ENCODE data around the gene SYT13.

The SYT13 gene

GRCh38 chr11:45279645-45280044, 6.5 kb downstream of the SYT13 start:
- H3K9me3 ChIP-seq (ENCODE audit: low read length) = peaks cover 3% of the 10 kb centered on the region
- no peaks in the 10 kb centered on the region for H3K36me3 ChIP-seq (ENCODE audit: insufficient read depth, low read length)
- peaks cover 21% of the 10 kb centered on the region for H3K27me3 ChIP-seq (ENCODE audit: insufficient read depth, low read length)
- H2AFZ ChIP-seq (ENCODE audit: low read depth, low read length) = no peak overlapping the region
- no peak overlapping the region for H3K4me3 ChIP-seq (ENCODE audit: low read length)
- peaks cover 14% of the 10 kb centered on the region for H3K4me1 ChIP-seq (ENCODE audit: insufficient read depth, low read length)

- no peaks in the 10 kb centered on the region for H3K36me3 ChIP-seq (ENCODE audit: insufficient read depth, low read length)
- peaks cover 14% of the 10 kb centered on the region for H3K4me1 ChIP-seq (ENCODE audit: insufficient read depth, low read length)
- no peak overlapping the region for H2AFZ ChIP-seq (ENCODE audit: low read depth, low read length)
- H3K4me3 ChIP-seq (ENCODE audit: low read length) = no peak overlapping the region
- H3K27me3 ChIP-seq (ENCODE audit: insufficient read depth, low read length) = peaks cover 15% of the 10 kb centered on the region
- H3K9me3 ChIP-seq (ENCODE audit: low read length) = peaks cover 3% of the 10 kb centered on the region
Observed at GRCh38 chr11:45278714-45279113, 7.4 kb downstream of the SYT13 start.

- Histone ChIP-seq H3K36me3 (ENCODE audit: insufficient read depth, low read length) (no peaks in the 10 kb centered on the region), H3K4me3 (ENCODE audit: low read length) (no peak overlapping the region), H3K27me3 (ENCODE audit: insufficient read depth, low read length) (peaks cover 11% of the 10 kb centered on the region), H2AFZ (ENCODE audit: low read depth, low read length) (no peak overlapping the region), H3K9me3 (ENCODE audit: low read length) (peaks cover 3% of the 10 kb centered on the region), H3K4me1 (ENCODE audit: insufficient read depth, low read length) (peaks cover 14% of the 10 kb centered on the region)
Observed at GRCh38 chr11:45275828-45276227, 10.3 kb downstream of the SYT13 start.

GRCh38 chr11:45274206-45274605, 11.9 kb downstream of the SYT13 start:
- Histone ChIP-seq H3K4me1 (ENCODE audit: insufficient read depth, low read length) (peaks cover 13% of the 10 kb centered on the region), H2AFZ (ENCODE audit: low read depth, low read length) (no peak overlapping the region), H3K4me3 (ENCODE audit: low read length) (no peak overlapping the region), H3K36me3 (ENCODE audit: insufficient read depth, low read length) (no peaks in the 10 kb centered on the region), H3K27me3 (ENCODE audit: insufficient read depth, low read length) (peaks cover 12% of the 10 kb centered on the region), H3K9me3 (ENCODE audit: low read length) (no peaks in the 10 kb centered on the region)

GRCh38 chr11:45273509-45273908, 12.6 kb downstream of the SYT13 start:
- no peak overlapping the region for H2AFZ ChIP-seq (ENCODE audit: low read depth, low read length)
- H3K9me3 ChIP-seq (ENCODE audit: low read length) = no peaks in the 10 kb centered on the region
- peaks cover 6% of the 10 kb centered on the region for H3K4me1 ChIP-seq (ENCODE audit: insufficient read depth, low read length)
- H3K4me3 ChIP-seq (ENCODE audit: low read length) = no peak overlapping the region
- no peaks in the 10 kb centered on the region for H3K36me3 ChIP-seq (ENCODE audit: insufficient read depth, low read length)
- H3K27me3 ChIP-seq (ENCODE audit: insufficient read depth, low read length) = peaks cover 12% of the 10 kb centered on the region

GRCh38 chr11:45272701-45273100, 13.4 kb downstream of the SYT13 start:
- H3K4me3 ChIP-seq (ENCODE audit: low read length) = no peak overlapping the region
- no peaks in the 10 kb centered on the region for H3K4me1 ChIP-seq (ENCODE audit: insufficient read depth, low read length)
- H3K36me3 ChIP-seq (ENCODE audit: insufficient read depth, low read length) = no peaks in the 10 kb centered on the region
- H2AFZ ChIP-seq (ENCODE audit: low read depth, low read length) = no peak overlapping the region
- no peaks in the 10 kb centered on the region for H3K9me3 ChIP-seq (ENCODE audit: low read length)
- H3K27me3 ChIP-seq (ENCODE audit: insufficient read depth, low read length) = peaks cover 12% of the 10 kb centered on the region

- no peaks in the 10 kb centered on the region for H3K4me1 ChIP-seq (ENCODE audit: insufficient read depth, low read length)
- no peak overlapping the region for H3K4me3 ChIP-seq (ENCODE audit: low read length)
- peaks cover 12% of the 10 kb centered on the region for H3K27me3 ChIP-seq (ENCODE audit: insufficient read depth, low read length)
- H2AFZ ChIP-seq (ENCODE audit: low read depth, low read length) = no peak overlapping the region
- no peaks in the 10 kb centered on the region for H3K9me3 ChIP-seq (ENCODE audit: low read length)
- no peaks in the 10 kb centered on the region for H3K36me3 ChIP-seq (ENCODE audit: insufficient read depth, low read length)
Observed at GRCh38 chr11:45270946-45271716, 15.0 kb downstream of the SYT13 start.

GRCh38 chr11:45269678-45270077, 16.5 kb downstream of the SYT13 start:
- H3K27me3 ChIP-seq (ENCODE audit: insufficient read depth, low read length) = peaks cover 10% of the 10 kb centered on the region
- H3K4me1 ChIP-seq (ENCODE audit: insufficient read depth, low read length) = no peaks in the 10 kb centered on the region
- no peaks in the 10 kb centered on the region for H3K36me3 ChIP-seq (ENCODE audit: insufficient read depth, low read length)
- H3K9me3 ChIP-seq (ENCODE audit: low read length) = no peaks in the 10 kb centered on the region
- no peak overlapping the region for H2AFZ ChIP-seq (ENCODE audit: low read depth, low read length)
- H3K4me3 ChIP-seq (ENCODE audit: low read length) = no peak overlapping the region

- Histone ChIP-seq H3K27me3 (ENCODE audit: insufficient read depth, low read length) (peaks cover 2% of the 10 kb centered on the region), H3K36me3 (ENCODE audit: insufficient read depth, low read length) (no peaks in the 10 kb centered on the region), H2AFZ (ENCODE audit: low read depth, low read length) (no peak overlapping the region), H3K4me1 (ENCODE audit: insufficient read depth, low read length) (no peaks in the 10 kb centered on the region), H3K9me3 (ENCODE audit: low read length) (no peaks in the 10 kb centered on the region), H3K4me3 (ENCODE audit: low read length) (no peak overlapping the region)
Observed at GRCh38 chr11:45267652-45268299, 18.4 kb downstream of the SYT13 start.

- Histone ChIP-seq H3K4me3 (ENCODE audit: low read length) (no peak overlapping the region), H3K9me3 (ENCODE audit: low read length) (no peaks in the 10 kb centered on the region), H3K4me1 (ENCODE audit: insufficient read depth, low read length) (no peaks in the 10 kb centered on the region), H3K27me3 (ENCODE audit: insufficient read depth, low read length) (peaks cover 2% of the 10 kb centered on the region), H3K36me3 (ENCODE audit: insufficient read depth, low read length) (no peaks in the 10 kb centered on the region), H2AFZ (ENCODE audit: low read depth, low read length) (no peak overlapping the region)
Observed at GRCh38 chr11:45267052-45267451, 19.1 kb downstream of the SYT13 start.

- H3K9me3 ChIP-seq (ENCODE audit: low read length) = no peaks in the 10 kb centered on the region
- H3K4me1 ChIP-seq (ENCODE audit: insufficient read depth, low read length) = no peaks in the 10 kb centered on the region
- peaks cover 2% of the 10 kb centered on the region for H3K27me3 ChIP-seq (ENCODE audit: insufficient read depth, low read length)
- no peak overlapping the region for H2AFZ ChIP-seq (ENCODE audit: low read depth, low read length)
- no peaks in the 10 kb centered on the region for H3K36me3 ChIP-seq (ENCODE audit: insufficient read depth, low read length)
- no peak overlapping the region for H3K4me3 ChIP-seq (ENCODE audit: low read length)
Observed at GRCh38 chr11:45266676-45267020, 19.5 kb downstream of the SYT13 start.

- no peaks in the 10 kb centered on the region for H3K36me3 ChIP-seq (ENCODE audit: insufficient read depth, low read length)
- no peaks in the 10 kb centered on the region for H3K4me1 ChIP-seq (ENCODE audit: insufficient read depth, low read length)
- H3K4me3 ChIP-seq (ENCODE audit: low read length) = no peak overlapping the region
- peaks cover 2% of the 10 kb centered on the region for H3K27me3 ChIP-seq (ENCODE audit: insufficient read depth, low read length)
- no peak overlapping the region for H2AFZ ChIP-seq (ENCODE audit: low read depth, low read length)
- no peaks in the 10 kb centered on the region for H3K9me3 ChIP-seq (ENCODE audit: low read length)
Observed at GRCh38 chr11:45265969-45266675, 20.0 kb downstream of the SYT13 start.

- no peak overlapping the region for H2AFZ ChIP-seq (ENCODE audit: low read depth, low read length)
- H3K36me3 ChIP-seq (ENCODE audit: insufficient read depth, low read length) = no peaks in the 10 kb centered on the region
- H3K4me3 ChIP-seq (ENCODE audit: low read length) = no peak overlapping the region
- H3K27me3 ChIP-seq (ENCODE audit: insufficient read depth, low read length) = peaks cover 3% of the 10 kb centered on the region
- no peaks in the 10 kb centered on the region for H3K9me3 ChIP-seq (ENCODE audit: low read length)
- no peaks in the 10 kb centered on the region for H3K4me1 ChIP-seq (ENCODE audit: insufficient read depth, low read length)
Observed at GRCh38 chr11:45264839-45265515, 21.2 kb downstream of the SYT13 start.
